Thymus (tissue), 2 donors: ENCODE measurements around the gene TNFRSF4. TPM values are rescaled to one million over a fixed set of nuclear protein-coding genes. Genes with fewer than 3 reads are reported as not detected.

Experiments
- polyA plus RNA-seq: library from polyadenylated mRNA; stranded (reverse); fragments of 200-250 nt; gene quantifications from one replicate; pipeline ENCODE4 v1.2.3, GENCODE V29; 2013
- total RNA-seq: library from RNA; stranded (reverse); fragments of 120-200 nt; gene quantifications from one replicate; pipeline ENCODE4 v1.2.4, GENCODE V29; 2013
- donor health status: healthy.

Gene TNFRSF4
- total and polyA plus RNA-seq, 2 donors = 12.7 to 18.8 TPM

Other genes with a start within 250 kb of the TNFRSF4 start
- gene PLEKHN1, start 247.7 kb downstream of the TNFRSF4 start, total RNA-seq = 0.14 TPM
- 1.7 TPM for gene PLEKHN1, start 247.7 kb downstream of the TNFRSF4 start, polyA plus RNA-seq
- 0.05 TPM for gene PERM1, start 232.1 kb downstream of the TNFRSF4 start, total RNA-seq
- gene PERM1, start 232.1 kb downstream of the TNFRSF4 start, polyA plus RNA-seq = 0.59 TPM
- gene HES4, start 214.1 kb downstream of the TNFRSF4 start, total RNA-seq = 61.3 TPM
- 15.5 TPM for gene HES4, start 214.1 kb downstream of the TNFRSF4 start, polyA plus RNA-seq
- 338 TPM for gene ISG15, start 200.7 kb downstream of the TNFRSF4 start, total RNA-seq
- 285 TPM for gene ISG15, start 200.7 kb downstream of the TNFRSF4 start, polyA plus RNA-seq
- gene AGRN, start 194.0 kb downstream of the TNFRSF4 start, total RNA-seq = 6.2 TPM
- 19.2 TPM for gene AGRN, start 194.0 kb downstream of the TNFRSF4 start, polyA plus RNA-seq
- gene RNF223, start 139.8 kb downstream of the TNFRSF4 start, total RNA-seq = 0.05 TPM
- gene RNF223, start 139.8 kb downstream of the TNFRSF4 start, polyA plus RNA-seq = 0.37 TPM
- gene C1orf159, start 98.1 kb downstream of the TNFRSF4 start, total RNA-seq = 5.0 TPM
- 17.8 TPM for gene C1orf159, start 98.1 kb downstream of the TNFRSF4 start, polyA plus RNA-seq
- gene TTLL10, start 40.3 kb downstream of the TNFRSF4 start, total RNA-seq = 0.14 TPM
- gene TTLL10, start 40.3 kb downstream of the TNFRSF4 start, polyA plus RNA-seq = 0.27 TPM
- gene TNFRSF18, start 7.6 kb downstream of the TNFRSF4 start, total RNA-seq = 4.2 TPM
- 29.9 TPM for gene TNFRSF18, start 7.6 kb downstream of the TNFRSF4 start, polyA plus RNA-seq
- 37.6 TPM for gene SDF4, start 17.8 kb upstream of the TNFRSF4 start, total RNA-seq
- 79.1 TPM for gene SDF4, start 17.8 kb upstream of the TNFRSF4 start, polyA plus RNA-seq
- 16.3 TPM for gene B3GALT6, start 18.1 kb upstream of the TNFRSF4 start, total RNA-seq
- gene B3GALT6, start 18.1 kb upstream of the TNFRSF4 start, polyA plus RNA-seq = 11.8 TPM
- 2.1 TPM for gene C1QTNF12, start 32.6 kb upstream of the TNFRSF4 start, total RNA-seq
- gene C1QTNF12, start 32.6 kb upstream of the TNFRSF4 start, polyA plus RNA-seq = 3.4 TPM
- 34.7 TPM for gene UBE2J2, start 59.7 kb upstream of the TNFRSF4 start, total RNA-seq
- 67.1 TPM for gene UBE2J2, start 59.7 kb upstream of the TNFRSF4 start, polyA plus RNA-seq
- 1.7 TPM for gene SCNN1D, start 66.3 kb upstream of the TNFRSF4 start, total RNA-seq
- 12.5 TPM for gene SCNN1D, start 66.3 kb upstream of the TNFRSF4 start, polyA plus RNA-seq
- 15.5 TPM for gene ACAP3, start 93.8 kb upstream of the TNFRSF4 start, total RNA-seq
- gene ACAP3, start 93.8 kb upstream of the TNFRSF4 start, polyA plus RNA-seq = 58.8 TPM
- 12.5 TPM for gene PUSL1, start 94.4 kb upstream of the TNFRSF4 start, total RNA-seq
- gene PUSL1, start 94.4 kb upstream of the TNFRSF4 start, polyA plus RNA-seq = 10.0 TPM
- gene INTS11, start 110.5 kb upstream of the TNFRSF4 start, total RNA-seq = 60.8 TPM
- gene INTS11, start 110.5 kb upstream of the TNFRSF4 start, polyA plus RNA-seq = 216 TPM
- gene CPTP, start 110.6 kb upstream of the TNFRSF4 start, total RNA-seq = 8.5 TPM
- gene CPTP, start 110.6 kb upstream of the TNFRSF4 start, polyA plus RNA-seq = 10.3 TPM
- gene TAS1R3, start 117.1 kb upstream of the TNFRSF4 start, total RNA-seq = 0.19 TPM
- gene TAS1R3, start 117.1 kb upstream of the TNFRSF4 start, polyA plus RNA-seq = 0.37 TPM
- gene DVL1, start 135.3 kb upstream of the TNFRSF4 start, total RNA-seq = 19.6 TPM
- 40.9 TPM for gene DVL1, start 135.3 kb upstream of the TNFRSF4 start, polyA plus RNA-seq
- gene MXRA8, start 144.4 kb upstream of the TNFRSF4 start, total RNA-seq = 2.7 TPM
- 9.6 TPM for gene MXRA8, start 144.4 kb upstream of the TNFRSF4 start, polyA plus RNA-seq
- 96.2 TPM for gene AURKAIP1, start 161.1 kb upstream of the TNFRSF4 start, total RNA-seq
- gene AURKAIP1, start 161.1 kb upstream of the TNFRSF4 start, polyA plus RNA-seq = 116 TPM
- 73.8 TPM for gene CCNL2, start 185.2 kb upstream of the TNFRSF4 start, total RNA-seq
- gene CCNL2, start 185.2 kb upstream of the TNFRSF4 start, polyA plus RNA-seq = 340 TPM
- 119 TPM for gene MRPL20, start 193.1 kb upstream of the TNFRSF4 start, total RNA-seq
- gene MRPL20, start 193.1 kb upstream of the TNFRSF4 start, polyA plus RNA-seq = 140 TPM
- 7.9 TPM for gene ANKRD65, start 207.1 kb upstream of the TNFRSF4 start, total RNA-seq
- 16.0 TPM for gene ANKRD65, start 207.1 kb upstream of the TNFRSF4 start, polyA plus RNA-seq
- 5.1 TPM for gene VWA1, start 221.5 kb upstream of the TNFRSF4 start, total RNA-seq
- gene VWA1, start 221.5 kb upstream of the TNFRSF4 start, polyA plus RNA-seq = 16.8 TPM
- 0.24 TPM for gene ATAD3C, start 235.5 kb upstream of the TNFRSF4 start, total RNA-seq
- gene ATAD3C, start 235.5 kb upstream of the TNFRSF4 start, polyA plus RNA-seq = 2.8 TPM